ENCODE results near the gene BICC1.

DNA sequence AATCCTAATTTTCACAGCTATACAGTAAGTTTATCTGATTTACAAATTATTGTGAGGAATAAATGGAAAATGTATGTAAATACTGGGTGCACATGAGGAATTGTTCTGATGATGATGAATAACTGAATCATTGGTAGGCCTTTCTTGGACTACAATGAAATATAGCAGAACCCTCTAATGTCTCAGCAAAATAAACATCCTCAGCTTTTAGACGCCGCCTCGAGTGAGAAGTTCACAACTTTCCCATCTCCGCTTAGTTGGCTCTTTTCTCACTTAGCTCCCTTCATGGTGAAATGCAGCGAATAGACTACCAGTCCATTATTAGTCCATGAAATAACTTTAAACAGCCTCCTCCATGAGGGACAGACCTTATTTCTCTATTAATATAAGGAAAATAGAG, 182.3 kb downstream of the BICC1 start:
- TF ChIP-seq, protein P1, sequence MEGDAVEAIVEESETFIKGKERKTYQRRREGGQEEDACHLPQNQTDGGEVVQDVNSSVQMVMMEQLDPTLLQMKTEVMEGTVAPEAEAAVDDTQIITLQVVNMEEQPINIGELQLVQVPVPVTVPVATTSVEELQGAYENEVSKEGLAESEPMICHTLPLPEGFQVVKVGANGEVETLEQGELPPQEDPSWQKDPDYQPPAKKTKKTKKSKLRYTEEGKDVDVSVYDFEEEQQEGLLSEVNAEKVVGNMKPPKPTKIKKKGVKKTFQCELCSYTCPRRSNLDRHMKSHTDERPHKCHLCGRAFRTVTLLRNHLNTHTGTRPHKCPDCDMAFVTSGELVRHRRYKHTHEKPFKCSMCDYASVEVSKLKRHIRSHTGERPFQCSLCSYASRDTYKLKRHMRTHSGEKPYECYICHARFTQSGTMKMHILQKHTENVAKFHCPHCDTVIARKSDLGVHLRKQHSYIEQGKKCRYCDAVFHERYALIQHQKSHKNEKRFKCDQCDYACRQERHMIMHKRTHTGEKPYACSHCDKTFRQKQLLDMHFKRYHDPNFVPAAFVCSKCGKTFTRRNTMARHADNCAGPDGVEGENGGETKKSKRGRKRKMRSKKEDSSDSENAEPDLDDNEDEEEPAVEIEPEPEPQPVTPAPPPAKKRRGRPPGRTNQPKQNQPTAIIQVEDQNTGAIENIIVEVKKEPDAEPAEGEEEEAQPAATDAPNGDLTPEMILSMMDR (optimal IDR thresholded peaks at IDR 0.05 in 1 of 3, IDR thresholded peaks at IDR 0.05 in 1 of 3, conservative IDR thresholded peaks at IDR 0.05 in 1 of 3; ENCODE audit: extremely low read depth in 1 of 3, insufficient read depth in 2 of 3, low read length in 3 of 3) = no peak
- TF ChIP-seq EZH2 (IDR thresholded peaks at IDR 0.05; ENCODE audit: low read length) = no peak

Measured in keratinocyte (primary cell).